Peyer's patch (tissue), 4 donors: ENCODE results near the gene C19orf47. TPM values are rescaled to one million over a fixed set of nuclear protein-coding genes. Genes with fewer than 3 reads are reported as not detected.
"Not testable (repeated sequence)": the region's sequence is repeated elsewhere in the genome, so short reads cannot be mapped to it uniquely, and the experiment has no call there.

Source experiments
- DNase-seq, 3 donors: peaks; one replicate each; pipeline ENCODE4 v3.0.0-alpha.2; 2017 to 2019
- H3K27ac ChIP-seq, 4 donors: fragments of 200-600 bp; sonication (generic); one replicate each; pipeline ENCODE4 v1.5.1; 2016 to 2019
- H3K27me3 ChIP-seq, 2 donors: fragments of 200-600 bp; sonication (generic); one replicate each; pipeline ENCODE4 v1.5.1; 2019
- H3K36me3 ChIP-seq, 3 donors: fragments of 200-600 bp; sonication (generic); one replicate each; pipeline ENCODE4 v1.5.1; 2016 to 2019
- H3K4me1 ChIP-seq, 4 donors: fragments of 200-600 bp; sonication (generic); one replicate each; pipeline ENCODE4 v1.5.1; 2016 to 2019
- H3K4me3 ChIP-seq, 4 donors: fragments of 200-600 bp; sonication (generic); 1 replicate in 3 of 4; 2 replicates in 1 of 4; pipeline ENCODE4 v1.5.1; 2016 to 2019; ENCODE audit warnings: mild to moderate bottlenecking in 1 of 4
- H3K9me3 ChIP-seq, 4 donors: fragments of 200-600 bp; sonication (generic); one replicate each; pipeline ENCODE4 v1.5.1; 2016 to 2019; ENCODE audit warnings: mild to moderate bottlenecking in 1 of 4
- POLR2A ChIP-seq, 2 donors: fragments of 450-650 bp; IDR thresholded peaks; one replicate each; pipeline ENCODE4 v1.5.1; 2017; ENCODE audit warnings: antibody characterized with exemption in 2 of 2, mild to moderate bottlenecking in 2 of 2, moderate library complexity in 2 of 2
- total RNA-seq, 4 donors: library from RNA; depleted of rRNA; stranded (reverse); fragments of >200 nt; gene quantifications; one replicate each; pipeline ENCODE4 v1.1.0, GENCODE V29; 2016
- TF ChIP-seq, protein P1 (sequence below), 6 experiments: fragments of 450-650 bp in 4 of 6; fragments of 200-600 bp in 2 of 6; sonication (generic) in 1 of 6; IDR thresholded peaks; one replicate each; pipeline ENCODE4 v1.5.1; 2017 to 2019; ENCODE audit warnings: antibody characterized with exemption in 6 of 6, mild to moderate bottlenecking in 3 of 6, moderate library complexity in 1 of 6

The C19orf47 gene
- total RNA-seq, 4 donors from 2014 or later: 5.8 to 11.3 (median 9.9) TPM

DNA sequence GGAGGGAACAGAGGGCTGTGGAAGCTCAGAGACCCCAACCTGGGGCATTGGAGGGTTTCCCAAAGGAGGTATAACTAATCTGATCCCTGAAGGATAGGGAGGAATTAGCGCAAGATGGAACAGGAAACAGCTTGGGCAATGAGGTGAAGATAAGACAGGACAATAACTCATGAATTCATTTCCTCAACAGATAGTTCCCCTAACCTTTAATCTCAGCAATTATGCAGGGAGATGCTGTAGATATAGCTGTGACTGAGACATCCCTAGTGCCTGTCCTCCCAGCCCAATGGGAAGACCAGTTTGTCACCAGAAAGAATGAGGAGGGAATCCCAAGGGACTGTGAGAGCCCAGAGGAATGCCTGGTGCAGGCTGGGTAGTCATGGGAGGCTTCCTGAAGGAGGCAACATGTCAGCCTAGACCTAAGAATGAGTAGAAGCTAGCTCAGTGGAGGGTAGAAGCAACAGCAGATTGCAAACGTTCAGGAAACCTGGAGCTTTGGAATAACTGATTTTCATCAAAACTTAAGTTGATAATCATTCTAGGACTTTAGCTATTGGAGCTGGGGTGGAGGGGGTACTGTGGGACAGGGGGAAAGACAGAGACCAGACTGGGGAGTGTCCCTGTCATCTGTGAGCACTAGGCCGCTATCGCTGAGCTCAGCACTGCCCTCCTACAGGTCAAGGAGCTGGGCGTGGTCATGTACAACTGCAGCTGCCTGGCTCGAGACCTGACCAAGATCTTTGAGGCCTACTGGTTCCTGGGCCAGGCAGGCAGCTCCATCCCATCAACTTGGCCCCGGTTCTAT, 23.0 kb upstream of the C19orf47 start:
- peak overlapping the region in 1 of 4 donors; percentile 41 for H3K27ac ChIP-seq
- peaks cover 0 to under 1% (median 0%) of the 10 kb centered on the region in 4 donors for H3K4me1 ChIP-seq
- H3K4me3 ChIP-seq: no peak overlapping the region
- no peak for DNase-seq
- no peak for TF ChIP-seq POLR2A (IDR thresholded peaks at IDR 0.05)
- TF ChIP-seq, protein P1, sequence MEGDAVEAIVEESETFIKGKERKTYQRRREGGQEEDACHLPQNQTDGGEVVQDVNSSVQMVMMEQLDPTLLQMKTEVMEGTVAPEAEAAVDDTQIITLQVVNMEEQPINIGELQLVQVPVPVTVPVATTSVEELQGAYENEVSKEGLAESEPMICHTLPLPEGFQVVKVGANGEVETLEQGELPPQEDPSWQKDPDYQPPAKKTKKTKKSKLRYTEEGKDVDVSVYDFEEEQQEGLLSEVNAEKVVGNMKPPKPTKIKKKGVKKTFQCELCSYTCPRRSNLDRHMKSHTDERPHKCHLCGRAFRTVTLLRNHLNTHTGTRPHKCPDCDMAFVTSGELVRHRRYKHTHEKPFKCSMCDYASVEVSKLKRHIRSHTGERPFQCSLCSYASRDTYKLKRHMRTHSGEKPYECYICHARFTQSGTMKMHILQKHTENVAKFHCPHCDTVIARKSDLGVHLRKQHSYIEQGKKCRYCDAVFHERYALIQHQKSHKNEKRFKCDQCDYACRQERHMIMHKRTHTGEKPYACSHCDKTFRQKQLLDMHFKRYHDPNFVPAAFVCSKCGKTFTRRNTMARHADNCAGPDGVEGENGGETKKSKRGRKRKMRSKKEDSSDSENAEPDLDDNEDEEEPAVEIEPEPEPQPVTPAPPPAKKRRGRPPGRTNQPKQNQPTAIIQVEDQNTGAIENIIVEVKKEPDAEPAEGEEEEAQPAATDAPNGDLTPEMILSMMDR (IDR thresholded peaks at IDR 0.05): no peak
- H3K27me3 ChIP-seq: no peaks in the 10 kb centered on the region
- H3K9me3 ChIP-seq: no peaks in the 10 kb centered on the region
- peaks cover 0 to 70% (median 0%) of the 10 kb centered on the region in 3 donors for H3K36me3 ChIP-seq

DNA sequence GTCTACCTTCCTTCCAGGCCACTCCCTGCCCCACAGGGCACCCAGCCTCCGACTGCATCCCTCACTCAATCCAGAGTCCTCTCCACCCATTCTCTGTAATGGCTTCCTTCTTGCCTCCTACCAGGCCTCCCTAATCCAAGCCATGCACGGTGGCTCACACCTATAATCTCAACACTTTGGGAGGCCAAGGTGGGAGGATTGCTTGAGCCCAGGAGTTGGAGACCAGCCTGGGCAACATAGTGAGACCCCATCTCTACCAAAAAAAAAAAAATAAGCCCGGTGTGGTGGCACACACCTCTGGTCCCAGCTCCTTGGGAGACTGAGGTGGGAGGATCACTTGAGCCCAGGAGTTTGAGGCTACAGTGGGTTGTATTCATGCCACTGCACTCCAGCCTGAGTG, 22.1 kb upstream of the C19orf47 start:
- H3K36me3 ChIP-seq: peaks cover 0 to 65% (median 0%) of the 10 kb centered on the region in 3 donors
- not testable (repeated sequence) for DNase-seq, H3K4me3 ChIP-seq, H3K9me3 ChIP-seq, H3K27me3 ChIP-seq, H3K4me1 ChIP-seq, H3K27ac ChIP-seq

DNA sequence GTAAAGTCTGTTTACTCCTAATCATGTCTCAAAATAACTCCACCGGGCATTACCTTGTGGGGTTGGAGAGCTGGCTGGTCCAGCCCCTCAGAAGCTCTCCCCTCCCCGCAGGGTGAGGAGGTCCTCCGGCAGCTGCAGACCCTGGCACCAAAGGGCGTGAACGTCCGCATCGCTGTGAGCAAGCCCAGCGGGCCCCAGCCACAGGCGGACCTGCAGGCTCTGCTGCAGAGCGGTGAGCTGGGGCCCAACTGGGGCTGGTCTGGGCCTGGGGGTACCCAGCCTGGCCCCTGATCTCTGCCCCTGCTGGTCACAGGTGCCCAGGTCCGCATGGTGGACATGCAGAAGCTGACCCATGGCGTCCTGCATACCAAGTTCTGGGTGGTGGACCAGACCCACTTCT, 21.6 kb upstream of the C19orf47 start:
- Histone ChIP-seq H3K27me3 (no peaks in the 10 kb centered on the region), H3K4me1 (peaks cover 0 to 4% (median 2%) of the 10 kb centered on the region in 4 donors), H3K27ac (no peak overlapping the region), H3K4me3 (no peak overlapping the region), H3K9me3 (no peaks in the 10 kb centered on the region), H3K36me3 (peaks cover 0 to 60% (median 0%) of the 10 kb centered on the region in 3 donors)
- TF ChIP-seq, protein P1 (IDR thresholded peaks at IDR 0.05): no peak
- TF ChIP-seq POLR2A (IDR thresholded peaks at IDR 0.05): no peak
- DNase-seq: no peak

DNA sequence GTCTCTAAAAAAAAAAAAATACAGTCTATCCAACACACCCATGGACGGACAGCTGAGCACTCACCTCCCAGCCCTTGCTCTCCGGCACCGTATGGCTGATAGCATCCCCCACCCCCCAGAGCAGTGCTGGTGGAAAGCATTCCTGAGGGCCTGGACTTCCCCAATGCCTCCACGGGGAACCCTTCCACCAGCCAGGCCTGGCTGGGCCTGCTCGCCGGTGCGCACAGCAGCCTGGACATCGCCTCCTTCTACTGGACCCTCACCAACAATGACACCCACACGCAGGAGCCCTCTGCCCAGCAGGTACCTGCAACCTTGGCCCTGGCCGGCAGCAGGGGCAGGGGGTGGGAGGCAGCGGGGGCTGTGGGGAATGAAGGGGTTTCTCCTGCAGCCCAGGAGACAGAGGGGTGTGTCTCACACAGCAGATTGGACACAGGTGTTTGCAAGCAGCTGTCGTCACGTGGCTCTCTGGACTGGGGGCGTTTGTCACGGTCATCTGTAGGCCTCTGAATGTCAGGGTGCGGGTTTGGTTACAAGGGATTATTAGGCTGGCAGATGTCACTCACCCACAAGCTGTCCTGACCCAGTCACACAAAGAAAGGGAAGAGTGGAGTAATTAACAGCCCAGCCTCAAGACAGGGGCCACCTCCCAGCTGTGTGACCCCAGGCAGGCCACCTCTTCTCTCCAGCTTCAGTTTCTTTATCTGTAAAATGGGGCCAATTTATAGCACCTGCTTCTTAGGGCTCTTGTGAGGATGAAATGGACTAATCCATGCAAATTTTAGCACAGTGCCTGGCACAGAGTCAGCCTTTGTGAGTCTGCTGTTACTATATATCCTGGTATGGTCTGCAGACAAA, 19.6 kb upstream of the C19orf47 start:
- DNase-seq: no peak
- TF ChIP-seq POLR2A (IDR thresholded peaks at IDR 0.05): no peak
- TF ChIP-seq, protein P1 (IDR thresholded peaks at IDR 0.05): no peak
- Histone ChIP-seq H3K36me3 (peaks cover 0 to 45% (median 0%) of the 10 kb centered on the region in 3 donors), H3K4me1 (peaks cover 0 to 4% (median 2%) of the 10 kb centered on the region in 4 donors), H3K4me3 (no peak overlapping the region), H3K27me3 (no peaks in the 10 kb centered on the region), H3K9me3 (no peaks in the 10 kb centered on the region), H3K27ac (no peak overlapping the region)

DNA sequence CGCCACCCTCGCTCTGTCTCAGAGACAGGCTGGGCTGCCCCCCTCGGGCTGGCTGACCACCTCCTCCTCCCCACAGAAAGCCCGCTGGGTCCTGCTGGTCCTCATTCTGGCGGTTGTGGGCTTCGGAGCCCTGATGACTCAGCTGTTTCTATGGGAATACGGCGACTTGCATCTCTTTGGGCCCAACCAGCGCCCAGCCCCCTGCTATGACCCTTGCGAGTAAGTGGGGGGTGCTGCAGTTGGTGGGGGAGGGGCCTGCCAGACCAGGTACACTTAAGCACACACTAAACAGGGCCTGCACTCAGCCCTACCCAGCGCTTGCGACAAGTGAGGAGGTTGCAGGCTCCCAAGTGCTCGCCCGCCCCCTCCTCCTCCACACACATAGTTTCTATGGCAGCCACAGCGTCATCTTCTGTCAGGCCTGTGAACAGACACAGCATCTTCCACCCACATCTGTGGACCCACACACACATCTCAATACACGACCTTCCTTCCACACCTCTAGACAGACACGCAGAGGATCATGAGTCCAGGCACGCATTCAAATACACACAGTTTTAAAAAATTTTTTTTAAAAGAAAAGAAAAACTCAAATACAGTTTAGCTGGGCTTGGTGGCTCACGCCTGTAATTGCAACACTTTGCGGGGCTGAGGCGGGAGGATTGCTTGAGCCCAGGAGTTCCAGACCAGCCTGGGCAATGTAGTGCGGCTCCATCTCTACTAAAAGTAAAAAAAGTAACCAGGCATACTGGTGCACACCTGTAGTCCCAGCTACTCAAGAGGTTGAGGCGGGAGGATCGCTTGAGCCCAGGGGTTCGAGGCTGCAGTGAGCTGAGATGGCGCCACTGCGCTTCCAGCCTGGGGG, 18.7 kb upstream of the C19orf47 start:
- peak overlapping the region in 1 of 4 donors; percentile 39 for H3K4me3 ChIP-seq
- H3K27ac ChIP-seq: no peak overlapping the region
- H3K36me3 ChIP-seq: peaks cover 0 to 36% (median 0%) of the 10 kb centered on the region in 3 donors
- H3K27me3 ChIP-seq: no peaks in the 10 kb centered on the region
- DNase-seq: no peak
- no peak for TF ChIP-seq POLR2A (IDR thresholded peaks at IDR 0.05)
- TF ChIP-seq, protein P1 (IDR thresholded peaks at IDR 0.05): no peak
- H3K9me3 ChIP-seq: no peaks in the 10 kb centered on the region
- peaks cover 0 to 4% (median 2%) of the 10 kb centered on the region in 4 donors for H3K4me1 ChIP-seq
